ENCODE data around the gene BTBD18. TPM values are rescaled to one million over a fixed set of nuclear protein-coding genes. Genes with fewer than 3 reads are reported as not detected.
A peak's percentile ranks its signal among the peaks of the same experiment; 100 is the strongest.
"Not testable (repeated sequence)": the region's sequence is repeated elsewhere in the genome, so short reads cannot be mapped to it uniquely, and the experiment has no call there.

BTBD18 gene
- total RNA-seq, 2 experiments from 2014 or later, result not detected

DNA sequence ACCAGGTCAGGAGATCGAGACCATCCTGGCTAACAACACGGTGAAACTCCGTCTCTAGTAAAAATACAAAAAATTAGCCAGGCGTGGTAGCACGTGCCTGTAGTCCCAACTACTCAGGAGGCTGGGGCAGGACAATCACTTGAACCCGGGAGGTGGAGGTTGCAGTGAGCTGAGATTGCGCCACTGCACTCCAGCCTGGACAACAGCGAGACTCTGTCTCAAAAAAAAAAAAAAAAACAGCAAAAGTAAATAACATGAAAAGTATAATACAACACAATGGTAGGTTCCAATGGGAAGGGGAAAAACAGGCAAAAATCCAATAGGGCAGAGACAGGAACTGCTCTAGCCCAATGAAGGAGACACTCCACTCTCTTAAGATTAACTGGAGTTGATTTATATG lies 46.2 kb downstream of the BTBD18 start:
- not testable (repeated sequence) for H3K27ac Mint-ChIP-seq; H3K9me3 Mint-ChIP-seq (ENCODE audit: low read depth); H3K4me3 Mint-ChIP-seq; DNase-seq; ATAC-seq; H3K27me3 Mint-ChIP-seq
- peaks cover 31% of the 10 kb centered on the region for H3K36me3 Mint-ChIP-seq
- CTCF ChIA-PET, result interaction anchor here (0.7 to 2.0 kb wide), 2 partner anchors 9 to 95 kb away, joined by 4 to 6 read pairs; no protein-coding TSS in a partner anchor
- peaks cover 23% of the 10 kb centered on the region for H3K4me1 Mint-ChIP-seq

DNA sequence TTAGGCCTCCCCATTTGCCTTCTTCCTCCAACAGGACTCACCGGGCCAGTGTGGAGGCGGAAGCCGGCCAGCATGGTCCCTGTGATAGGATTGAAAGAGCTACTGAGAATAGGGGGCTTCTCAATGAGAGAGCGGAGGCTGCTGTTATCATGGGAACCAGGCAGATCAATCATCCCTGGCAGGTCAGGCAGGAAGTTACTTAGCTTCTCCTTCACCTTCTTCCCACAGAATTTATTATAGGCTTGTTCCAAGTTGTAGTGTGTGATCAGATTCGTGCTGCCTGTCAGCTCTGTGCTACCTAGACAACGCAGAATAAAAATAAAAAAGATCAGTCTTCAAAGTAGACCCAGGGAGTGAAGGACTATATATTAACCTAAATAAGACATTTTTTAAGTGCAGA lies 46.7 kb downstream of the BTBD18 start:
- Mint-ChIP-seq H3K4me1 (peaks cover 19% of the 10 kb centered on the region), H3K9me3 (ENCODE audit: low read depth) (no peaks in the 10 kb centered on the region), H3K4me3 (no peak overlapping the region), H3K27me3 (no peaks in the 10 kb centered on the region), H3K27ac (no peak overlapping the region), H3K36me3 (peaks cover 31% of the 10 kb centered on the region)
- DNase-seq (no peak), ATAC-seq (no peak)
- CTCF ChIA-PET, result interaction anchor here (0.7 to 3.9 kb wide), 2 partner anchors 9 to 96 kb away, joined by 4 to 16 read pairs; no protein-coding TSS in a partner anchor

DNA sequence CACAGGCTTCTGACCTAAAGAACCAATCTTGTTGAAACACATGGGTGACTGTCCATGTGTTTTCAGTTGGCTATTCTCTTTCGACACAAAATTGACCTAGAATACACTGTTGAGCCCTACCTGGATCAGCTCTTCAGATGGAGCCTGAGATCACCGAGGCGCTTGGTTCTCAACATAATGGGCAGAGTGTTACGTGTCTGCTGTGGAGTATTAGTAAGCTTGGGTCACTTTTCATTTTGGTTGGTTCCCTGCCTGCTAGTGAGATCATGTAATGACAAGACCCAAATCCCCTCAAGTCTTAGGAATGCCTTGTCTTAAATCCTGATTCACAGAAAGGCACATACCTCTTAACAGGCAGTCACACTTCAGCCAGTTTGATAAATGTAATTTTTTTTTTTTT lies 48.3 kb downstream of the BTBD18 start:
- Mint-ChIP-seq H3K36me3 (peaks cover 39% of the 10 kb centered on the region), H3K27me3 (no peaks in the 10 kb centered on the region), H3K4me3 (no peak overlapping the region), H3K27ac (no peak overlapping the region), H3K4me1 (peaks cover 6% of the 10 kb centered on the region), H3K9me3 (ENCODE audit: low read depth) (no peaks in the 10 kb centered on the region)
- CTCF ChIA-PET, result interaction anchor here (0.9 to 3.9 kb wide), 2 partner anchors 97 to 111 kb away, joined by 3 to 16 read pairs; no protein-coding TSS in a partner anchor
- ATAC-seq, result no peak
- no peak for DNase-seq

DNA sequence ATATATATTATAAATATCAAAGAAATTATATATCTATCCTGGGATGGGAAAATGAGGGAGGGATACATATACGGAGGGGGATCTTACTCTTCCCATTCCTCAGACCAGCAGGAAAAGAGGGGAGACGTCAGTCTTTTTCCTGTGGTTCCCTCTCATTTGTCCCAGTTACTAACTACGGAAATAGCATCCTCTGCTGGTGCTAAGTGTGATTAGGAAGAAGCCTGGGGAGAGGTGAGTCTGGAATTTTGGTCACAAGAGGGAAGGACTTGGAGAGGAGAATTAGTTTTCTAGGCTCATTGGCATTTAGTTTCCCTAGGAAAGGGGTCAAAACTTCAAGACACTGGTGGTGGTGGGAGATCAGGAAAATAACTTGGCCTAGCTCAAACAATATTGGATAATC lies 51.2 kb downstream of the BTBD18 start:
- no peaks in the 10 kb centered on the region for H3K4me1 Mint-ChIP-seq
- H3K36me3 Mint-ChIP-seq, result peaks cover 47% of the 10 kb centered on the region
- H3K4me3 Mint-ChIP-seq, result no peak overlapping the region
- CTCF ChIA-PET, result no interaction called here
- DNase-seq (no peak), ATAC-seq (no peak)
- H3K27me3 Mint-ChIP-seq, result no peaks in the 10 kb centered on the region
- no peaks in the 10 kb centered on the region for H3K9me3 Mint-ChIP-seq (ENCODE audit: low read depth)
- no peak overlapping the region for H3K27ac Mint-ChIP-seq

DNA sequence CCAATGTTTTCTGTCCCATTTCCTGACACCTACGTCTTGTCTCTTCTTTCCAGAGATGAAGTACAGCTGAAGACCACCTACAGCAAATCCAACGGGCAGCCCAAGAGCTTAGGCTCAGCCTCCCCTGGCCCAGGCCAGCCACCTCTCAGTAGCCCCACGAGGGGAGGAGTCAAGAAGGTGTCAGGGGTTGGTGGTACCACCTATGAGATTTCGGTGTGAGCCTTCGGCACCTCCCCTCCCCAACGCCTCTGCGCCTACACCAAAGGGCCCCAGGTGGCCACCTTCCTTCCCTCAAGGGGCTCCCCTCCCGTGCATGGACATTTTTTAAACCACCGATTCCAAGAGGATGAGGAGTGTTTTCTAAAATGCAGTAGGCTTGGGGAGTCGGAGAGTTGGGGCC lies 51.8 kb downstream of the BTBD18 start:
- CTCF ChIA-PET, result interaction anchor here (0.9 kb wide), 1 partner anchor 12 kb away, joined by 3 read pairs; no protein-coding TSS in a partner anchor
- H3K36me3 Mint-ChIP-seq, result peaks cover 48% of the 10 kb centered on the region
- H3K4me3 Mint-ChIP-seq, result no peak overlapping the region
- no peak overlapping the region for H3K27ac Mint-ChIP-seq
- ATAC-seq, result no peak
- H3K9me3 Mint-ChIP-seq (ENCODE audit: low read depth), result no peaks in the 10 kb centered on the region
- DNase-seq, result no peak
- no peaks in the 10 kb centered on the region for H3K27me3 Mint-ChIP-seq
- no peaks in the 10 kb centered on the region for H3K4me1 Mint-ChIP-seq

DNA sequence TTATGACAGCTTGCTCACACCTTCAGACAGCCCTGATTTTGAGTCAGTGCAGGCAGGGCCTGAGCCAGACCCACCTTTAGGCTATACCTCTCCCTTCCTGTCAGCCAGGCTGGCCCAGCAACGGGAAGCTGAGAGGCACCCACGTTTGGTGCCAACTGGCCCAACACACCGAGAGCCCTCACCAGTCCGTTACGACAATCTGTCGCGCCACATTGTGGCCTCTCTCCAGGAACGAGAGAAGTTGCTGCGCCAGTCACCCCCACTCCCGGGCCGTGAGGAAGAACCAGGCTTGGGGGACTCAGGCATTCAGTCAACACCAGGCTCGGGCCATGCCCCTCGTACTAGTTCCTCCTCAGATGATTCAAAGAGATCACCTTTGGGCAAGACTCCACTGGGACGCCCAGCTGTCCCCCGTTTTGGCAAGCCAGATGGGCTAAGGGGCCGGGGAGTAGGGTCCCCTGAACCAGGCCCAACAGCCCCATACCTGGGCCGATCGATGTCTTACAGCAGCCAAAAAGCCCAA lies 52.7 kb downstream of the BTBD18 start:
- Mint-ChIP-seq H3K4me1 (no peaks in the 10 kb centered on the region), H3K27ac (no peak overlapping the region), H3K4me3 (no peak overlapping the region), H3K36me3 (peaks cover 43% of the 10 kb centered on the region), H3K9me3 (ENCODE audit: low read depth) (no peaks in the 10 kb centered on the region), H3K27me3 (no peaks in the 10 kb centered on the region)
- no peak for DNase-seq
- peak; percentile 27 for ATAC-seq
- CTCF ChIA-PET, result interaction anchor here (0.9 to 1.7 kb wide), 2 partner anchors 11 to 101 kb away, joined by 3 to 4 read pairs; no protein-coding TSS in a partner anchor

Other genes with a start within 250 kb of the BTBD18 start
- gene SLC43A1, start 236.1 kb downstream of the BTBD18 start, total RNA-seq, result 10 to 100 TPM; 24.6 to 25.8 TPM
- gene TIMM10, start 221.1 kb downstream of the BTBD18 start, total RNA-seq, result 10 to 100 TPM; 74.5 to 92.9 TPM
- gene SMTNL1, start 214.2 kb downstream of the BTBD18 start, total RNA-seq, result not detected
- 100 to 1,000 TPM; 245 to 317 TPM for gene UBE2L6, start 184.1 kb downstream of the BTBD18 start, total RNA-seq
- not detected for gene SERPING1, start 154.1 kb downstream of the BTBD18 start, total RNA-seq
- gene YPEL4, start 101.9 kb downstream of the BTBD18 start, total RNA-seq, result 1 to 10 TPM in 1 of 2 experiments, under 1 TPM in 1; 0.42 to 1.0 TPM
- gene CLP1, start 94.1 kb downstream of the BTBD18 start, total RNA-seq, result 10 to 100 TPM; 15.7 to 22.6 TPM
- gene ZDHHC5, start 83.7 kb downstream of the BTBD18 start, total RNA-seq, result 10 to 100 TPM; 74.5 to 75.9 TPM
- gene MED19, start 39.6 kb downstream of the BTBD18 start, total RNA-seq, result 10 to 100 TPM; 11.7 to 14.9 TPM
- 10 to 100 TPM; 58.2 to 77.4 TPM for gene TMX2, start 39.2 kb downstream of the BTBD18 start, total RNA-seq
- 100 to 1,000 TPM; 114 to 145 TPM for gene SELENOH, start 10.3 kb downstream of the BTBD18 start, total RNA-seq
- 1 to 10 TPM; 5.0 to 7.7 TPM for gene CTNND1, start 10.0 kb upstream of the BTBD18 start, total RNA-seq

All from activated CD8-positive, alpha-beta memory T cell treated with anti-CD3 and anti-CD28 coated beads, Interleukin-2, amount 10 ng/mL, durations not matched to agents 7 days and 5 days (primary cell).